PFSK-1 (cell line): ENCODE results near the gene SPTSSB.

Experiments
- REST ChIP-seq, 2 experiments: IDR thresholded peaks; 2 replicates each; pipeline versions ENCODE4 v1.6.1 to v1.8.0; 2011 to 2012; ENCODE audit warnings: low read depth in 2 of 2, low read length in 2 of 2, control low read depth in 1 of 2, inconsistent platforms in 1 of 2, mild to moderate bottlenecking in 1 of 2, moderate library complexity in 1 of 2; ENCODE audit not compliant: insufficient read depth in 1 of 2
- SIN3A ChIP-seq: IDR thresholded peaks from 2 replicates; pipeline ENCODE4 v1.6.1; 2012; ENCODE audit warnings: mild to moderate bottlenecking, low read length, moderate library complexity, borderline replicate concordance; ENCODE audit not compliant: insufficient read depth
- TAF1 ChIP-seq: IDR thresholded peaks from 2 replicates; pipeline ENCODE4 v1.6.1; 2012; ENCODE audit warnings: low read length, control low read depth, borderline replicate concordance; ENCODE audit not compliant: insufficient read depth

GRCh38 chr3:161323926-161324621, 47.2 kb downstream of the SPTSSB start:
- no peak for TF ChIP-seq TAF1
- TF ChIP-seq SIN3A: no peak
- no peak for TF ChIP-seq REST (IDR thresholded peaks at IDR 0.05; ENCODE audit: insufficient read depth in 1 of 2, low read depth in 2 of 2, low read length in 2 of 2)
